DMS53 treated with DMSO at 0.1 percent for 48 hours (cell line): Measurements from ENCODE around the gene SH3BGR.

ENCODE experiments used
- DNase-seq: peaks from one replicate; lab custom pipeline; 2025; ENCODE audit not compliant: unreplicated experiment; lab: John Stamatoyannopoulos, UW

The SH3BGR gene

GRCh38 chr21:39454949-39455668 is 3.3 kb downstream of the SH3BGR start:
- DNase-seq: no peak

- DNase-seq: no peak
Observed at GRCh38 chr21:39456665-39457064, 4.9 kb downstream of the SH3BGR start.

GRCh38 chr21:39461419-39461818 is 9.6 kb downstream of the SH3BGR start:
- no peak for DNase-seq

- no peak for DNase-seq
Observed at GRCh38 chr21:39463308-39463707, 11.5 kb downstream of the SH3BGR start.

GRCh38 chr21:39466584-39466983 is 14.8 kb downstream of the SH3BGR start:
- DNase-seq: no peak

GRCh38 chr21:39467746-39468145 is 16.0 kb downstream of the SH3BGR start:
- no peak for DNase-seq

GRCh38 chr21:39468559-39468958 is 16.8 kb downstream of the SH3BGR start:
- DNase-seq: no peak

- no peak for DNase-seq
Observed at GRCh38 chr21:39471598-39471997, 19.8 kb downstream of the SH3BGR start.

- no peak for DNase-seq
Observed at GRCh38 chr21:39472786-39473185, 21.0 kb downstream of the SH3BGR start.

GRCh38 chr21:39474611-39475010 is 22.8 kb downstream of the SH3BGR start:
- no peak for DNase-seq

- DNase-seq: no peak
Observed at GRCh38 chr21:39479164-39479813, 27.5 kb downstream of the SH3BGR start.

GRCh38 chr21:39479814-39480182 is 28.0 kb downstream of the SH3BGR start:
- DNase-seq: no peak

GRCh38 chr21:39480271-39480670 is 28.5 kb downstream of the SH3BGR start:
- DNase-seq: no peak

GRCh38 chr21:39481886-39482285 is 30.1 kb downstream of the SH3BGR start:
- no peak for DNase-seq

- no peak for DNase-seq
Observed at GRCh38 chr21:39483917-39484316, 32.1 kb downstream of the SH3BGR start.

- DNase-seq: no peak
Observed at GRCh38 chr21:39484711-39485276, 33.0 kb downstream of the SH3BGR start.

GRCh38 chr21:39489380-39489924 is 37.7 kb downstream of the SH3BGR start:
- DNase-seq: no peak

- no peak for DNase-seq
Observed at GRCh38 chr21:39499156-39499555, 47.4 kb downstream of the SH3BGR start.

- DNase-seq: no peak
Observed at GRCh38 chr21:39502631-39503030, 50.9 kb downstream of the SH3BGR start.

GRCh38 chr21:39503123-39503762 is 51.5 kb downstream of the SH3BGR start:
- no peak for DNase-seq

- peak; percentile 28 for DNase-seq
Observed at GRCh38 chr21:39504230-39504629, 52.5 kb downstream of the SH3BGR start.

GRCh38 chr21:39510240-39510639 is 58.5 kb downstream of the SH3BGR start:
- DNase-seq: no peak
